ENCODE measurements around the gene RPL18. TPM values are rescaled to one million over a fixed set of nuclear protein-coding genes. Genes with fewer than 3 reads are reported as not detected.

The RPL18 gene
- total and polyA plus RNA-seq, 2 experiments from 2014 or later: 1,898 to 2,011 TPM

GRCh38 chr19:48650974-48651682, 32.1 kb upstream of the RPL18 start (continued):
- TF ChIP-seq ZNF462 (CRISPR knock-in tag; IDR thresholded peaks at IDR 0.05): no peak
- no peak for TF ChIP-seq ZNF114 (CRISPR knock-in tag; IDR thresholded peaks at IDR 0.05)
- TF ChIP-seq NANOG (IDR thresholded peaks at IDR 0.05; ENCODE audit: borderline replicate concordance): no peak
- no peak for TF ChIP-seq STAT1 (IDR thresholded peaks at IDR 0.05; ENCODE audit: unreplicated experiment)
- TF ChIP-seq JUNB (IDR thresholded peaks at IDR 0.05; ENCODE audit: unreplicated experiment): no peak
- no peak for TF ChIP-seq EZH2 (IDR thresholded peaks at IDR 0.05; ENCODE audit: low read depth, unreplicated experiment)
- TF ChIP-seq CREB1 (CRISPR knock-in tag; IDR thresholded peaks at IDR 0.05; ENCODE audit: low read depth): no peak
- no peak for TF ChIP-seq ZNF331 (CRISPR knock-in tag; IDR thresholded peaks at IDR 0.05; ENCODE audit: low read depth)
- TF ChIP-seq EZH2phosphoT487 (IDR thresholded peaks at IDR 0.05; ENCODE audit: unreplicated experiment): no peak

GRCh38 chr19:48648134-48648533, 29.2 kb upstream of the RPL18 start:
- Mint-ChIP-seq H3K4me1 (peaks cover 14% of the 10 kb centered on the region), H3K36me3 (ENCODE audit: low read depth) (peaks cover 4% of the 10 kb centered on the region; the same call in 2 of the 3 replicates), H3K9me3 (peaks cover 3% of the 10 kb centered on the region; the same call in 1 of the 3 replicates), H3K27ac (no peak overlapping the region), H3K4me3 (no peak overlapping the region), H3K27me3 (ENCODE audit: insufficient read depth, low read depth, poor library complexity) (peaks cover 18% of the 10 kb centered on the region)
- Histone ChIP-seq H3K27me3 (ENCODE audit: insufficient read depth) (no peaks in the 10 kb centered on the region), H2AFZ (no peak overlapping the region), H3K79me2 (replicated peaks; ENCODE audit: insufficient read depth) (no peaks in the 10 kb centered on the region), H3K4me3 (no peak overlapping the region), H3K27ac (ENCODE audit: low read depth) (no peak overlapping the region), H3K9me2 (ENCODE audit: insufficient read depth) (no peaks in the 10 kb centered on the region), H3F3A (replicated peaks; ENCODE audit: low read depth) (0 out of 2 replicates have a peak, but pooled peaks cover 11% of the 10 kb centered on the region), H3K36me3 (ENCODE audit: insufficient read depth) (no peaks in the 10 kb centered on the region), H4K20me1 (replicated peaks; ENCODE audit: insufficient read depth) (no peaks in the 10 kb centered on the region), H3K4me2 (no peak overlapping the region), H3K4me1 (ENCODE audit: insufficient read depth) (peaks cover 5% of the 10 kb centered on the region; the same call in 1 of the 2 replicates)
- DNase-seq (ENCODE audit: low spot score): no peak
- no peak for ATAC-seq
- TF ChIP-seq ZNF331 (CRISPR knock-in tag; IDR thresholded peaks at IDR 0.05; ENCODE audit: low read depth) (no peak), EZH2phosphoT487 (IDR thresholded peaks at IDR 0.05; ENCODE audit: unreplicated experiment) (no peak), NANOG (IDR thresholded peaks at IDR 0.05; ENCODE audit: borderline replicate concordance) (no peak)
